Smooth muscle cell (in vitro differentiated cells): ENCODE data around the gene C6orf141. TPM values are rescaled to one million over a fixed set of nuclear protein-coding genes. Genes with fewer than 3 reads are reported as not detected.
A peak's percentile ranks its signal among the peaks of the same experiment; 100 is the strongest.

Experiments
- DNase-seq: peaks from one replicate; lab custom pipeline; 2025; ENCODE audit not compliant: unreplicated experiment; lab: John Stamatoyannopoulos, UW
- H2AFZ ChIP-seq: fragments of 200-600 bp; sonication (generic); 2 replicates; pipeline ENCODE4 v1.6.0; 2016; ENCODE audit warnings: antibody characterized with exemption, low read depth, mild to moderate bottlenecking
- H3F3A ChIP-seq: fragments of 200-600 bp; sonication (generic); 2 replicates; pipeline ENCODE4 v1.6.0; 2017; ENCODE audit warnings: antibody characterized with exemption, low read depth
- H3K27ac ChIP-seq: fragments of 200-600 bp; sonication (generic); 2 replicates; pipeline ENCODE4 v1.5.1; 2016; ENCODE audit warnings: low read depth, mild to moderate bottlenecking
- H3K27me3 ChIP-seq: fragments of 200-600 bp; sonication (generic); 2 replicates; pipeline ENCODE4 v1.6.1; 2016; ENCODE audit warnings: low read depth, mild to moderate bottlenecking
- H3K36me3 ChIP-seq: fragments of 200-600 bp; sonication (generic); 2 replicates; pipeline ENCODE4 v1.5.1; 2016; ENCODE audit warnings: low read depth
- H3K4me1 ChIP-seq: fragments of 200-600 bp; sonication (generic); 2 replicates; pipeline ENCODE4 v1.5.1; 2016; ENCODE audit warnings: low read depth
- H3K4me2 ChIP-seq: fragments of 200-600 bp; sonication (generic); 2 replicates; pipeline ENCODE4 v1.6.0; 2016; ENCODE audit warnings: mild to moderate bottlenecking
- H3K4me3 ChIP-seq: fragments of 200-600 bp; sonication (generic); 2 replicates; pipeline ENCODE4 v1.5.1; 2016; ENCODE audit warnings: mild to moderate bottlenecking
- H3K79me2 ChIP-seq: fragments of 200-600 bp; sonication (generic); 2 replicates; pipeline ENCODE4 v1.6.0; 2016; ENCODE audit warnings: low read depth, mild to moderate bottlenecking
- H3K9ac ChIP-seq: fragments of 200-600 bp; sonication (generic); 2 replicates; pipeline ENCODE4 v1.6.0; 2016; ENCODE audit warnings: low read depth
- H3K9me3 ChIP-seq: fragments of 200-600 bp; sonication (generic); replicated peaks from 2 replicates; pipeline ENCODE4 v1.5.1; 2016; ENCODE audit warnings: low read depth
- H4K20me1 ChIP-seq: fragments of 200-600 bp; sonication (generic); 2 replicates; pipeline ENCODE4 v1.6.0; 2016; ENCODE audit warnings: low read depth
- CTCF ChIP-seq: fragments of 200-600 bp; sonication (generic); IDR thresholded peaks from 2 replicates; pipeline ENCODE4 v1.5.1; 2017; ENCODE audit warnings: borderline replicate concordance, mild to moderate bottlenecking, antibody characterized with exemption; ENCODE audit not compliant: insufficient read depth, poor library complexity, severe bottlenecking
- WGBS: methylation state at CpG from one replicate; pipeline ENCODE4 v1.1.7; 2016; ENCODE audit warnings: low lambda C conversion rate; 5-methylcytosine and 5-hydroxymethylcytosine counted together
- polyA plus RNA-seq: library from polyadenylated mRNA; unstranded; fragments of >200 nt; fragmentation: Nextera tagmentation; extraction: Ambion mirVana; gene quantifications from 2 replicates; pipeline ENCODE4 v1.2.1, GENCODE V29; 2016
- total RNA-seq: library from RNA; depleted of rRNA; stranded (reverse); fragments of >200 nt; gene quantifications from 2 replicates; pipeline ENCODE4 v1.2.3, GENCODE V29; 2014

Gene C6orf141
- total and polyA plus RNA-seq, 2 experiments from 2014 or later: 1.5 to 4.1 TPM

GRCh38 chr6:49531774-49532569 is 18.5 kb upstream of the C6orf141 start:
- H2AFZ ChIP-seq: peak overlapping the region; percentile 82
- no peaks in the 10 kb centered on the region for H4K20me1 ChIP-seq
- H3K4me3 ChIP-seq: peak overlapping the region; percentile 47
- H3K9me3 ChIP-seq: no peaks in the 10 kb centered on the region
- no peaks in the 10 kb centered on the region for H3K4me1 ChIP-seq
- peak overlapping the region; percentile 84 for H3K4me2 ChIP-seq
- no peak overlapping the region for H3K27ac ChIP-seq
- H3K27me3 ChIP-seq: no peaks in the 10 kb centered on the region
- WGBS: 15% methylated on average over 3 of the region's 3 CpGs
- H3K36me3 ChIP-seq: no peaks in the 10 kb centered on the region
- TF ChIP-seq CTCF: peak; percentile 76
- no peaks in the 10 kb centered on the region for H3K79me2 ChIP-seq
- H3F3A ChIP-seq: no peaks in the 10 kb centered on the region
- no peak for DNase-seq
- no peak overlapping the region for H3K9ac ChIP-seq

- no peak for TF ChIP-seq CTCF
- H3K27me3 ChIP-seq: no peaks in the 10 kb centered on the region
- WGBS: 95% methylated on average over 5 of the region's 5 CpGs
Measured at GRCh38 chr6:49535795-49536194, 14.7 kb upstream of the C6orf141 start.

GRCh38 chr6:49539102-49539501 is 11.4 kb upstream of the C6orf141 start:
- Histone ChIP-seq H4K20me1 (no peaks in the 10 kb centered on the region), H3F3A (peaks cover 11% of the 10 kb centered on the region), H2AFZ (no peak overlapping the region), H3K4me2 (no peak overlapping the region), H3K27ac (no peak overlapping the region), H3K36me3 (no peaks in the 10 kb centered on the region), H3K9ac (no peak overlapping the region), H3K79me2 (no peaks in the 10 kb centered on the region), H3K4me1 (peaks cover 18% of the 10 kb centered on the region), H3K4me3 (no peak overlapping the region), H3K9me3 (no peaks in the 10 kb centered on the region), H3K27me3 (no peaks in the 10 kb centered on the region)
- 96% methylated on average over 3 of the region's 3 CpGs for WGBS
- TF ChIP-seq CTCF: no peak
- DNase-seq: no peak

More at GRCh38 chr6:49535795-49536194, 14.7 kb upstream of the C6orf141 start:
- DNase-seq: no peak
- Histone ChIP-seq H3K27ac (no peak overlapping the region), H3K4me2 (no peak overlapping the region), H3K79me2 (no peaks in the 10 kb centered on the region), H3K9ac (no peak overlapping the region), H3F3A (peaks cover 4% of the 10 kb centered on the region), H4K20me1 (no peaks in the 10 kb centered on the region), H2AFZ (no peak overlapping the region), H3K4me3 (no peak overlapping the region), H3K9me3 (no peaks in the 10 kb centered on the region), H3K36me3 (no peaks in the 10 kb centered on the region), H3K4me1 (peaks cover 3% of the 10 kb centered on the region)

- Histone ChIP-seq H3K4me1 (peaks cover 18% of the 10 kb centered on the region), H3K27me3 (no peaks in the 10 kb centered on the region), H3F3A (peaks cover 11% of the 10 kb centered on the region), H3K9me3 (no peaks in the 10 kb centered on the region), H3K9ac (no peak overlapping the region), H3K4me2 (peak overlapping the region; percentile 14), H3K36me3 (no peaks in the 10 kb centered on the region), H2AFZ (no peak overlapping the region), H4K20me1 (no peaks in the 10 kb centered on the region), H3K4me3 (no peak overlapping the region), H3K79me2 (no peaks in the 10 kb centered on the region), H3K27ac (peak overlapping the region; percentile 86)
- no peak for TF ChIP-seq CTCF
- DNase-seq: no peak
Measured at GRCh38 chr6:49540614-49541013, 9.9 kb upstream of the C6orf141 start.
